HG03175 (cell line): Measurements from ENCODE around the gene OTOP2.
"Not testable (repeated sequence)": the region's sequence is repeated elsewhere in the genome, so short reads cannot be mapped to it uniquely, and the experiment has no call there.

ENCODE experiments used
- ATAC-seq: cut with Tn5 transposase; IDR thresholded peaks from one replicate; pipeline ENCODE4 v1.9.1; 2021; ENCODE audit warnings: mild to moderate bottlenecking, moderate library complexity; ENCODE audit not compliant: unreplicated experiment

OTOP2 gene

DNA sequence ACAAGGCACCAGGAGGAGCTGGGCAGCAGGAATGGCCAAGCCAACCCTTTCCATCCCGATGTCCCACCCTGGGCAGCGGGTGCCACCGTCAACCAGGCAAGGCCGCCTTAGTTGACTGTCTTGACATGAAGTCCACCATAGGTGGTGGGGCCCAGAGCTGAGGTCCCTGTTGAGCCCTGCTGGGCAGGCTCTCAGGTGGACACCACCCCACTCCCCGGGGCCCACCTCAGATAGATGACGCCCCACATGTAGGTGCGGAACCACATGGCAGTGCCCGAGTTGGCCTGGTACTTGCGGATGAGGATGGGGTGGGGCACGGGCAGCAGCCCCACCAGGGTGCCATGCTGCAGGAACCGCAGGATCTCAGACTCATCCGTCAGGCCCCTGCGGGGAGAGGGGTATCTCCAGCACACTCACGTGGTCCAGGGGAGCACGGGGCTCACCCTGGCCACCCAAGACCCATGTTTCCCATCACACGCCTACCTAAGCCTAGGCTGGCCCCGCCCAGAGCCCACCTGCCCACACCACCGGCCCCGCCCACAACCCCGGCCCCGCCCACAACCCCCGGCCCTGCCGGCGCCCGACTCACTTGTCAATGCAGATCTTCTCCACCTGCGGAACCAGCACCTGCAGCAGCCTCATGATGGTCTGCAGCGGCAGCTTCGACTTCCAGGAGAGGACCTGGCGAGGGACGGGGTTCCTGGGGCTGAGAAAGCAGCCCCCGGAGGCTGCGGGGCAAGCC lies 27.8 kb downstream of the OTOP2 start:
- no peak for ATAC-seq

DNA sequence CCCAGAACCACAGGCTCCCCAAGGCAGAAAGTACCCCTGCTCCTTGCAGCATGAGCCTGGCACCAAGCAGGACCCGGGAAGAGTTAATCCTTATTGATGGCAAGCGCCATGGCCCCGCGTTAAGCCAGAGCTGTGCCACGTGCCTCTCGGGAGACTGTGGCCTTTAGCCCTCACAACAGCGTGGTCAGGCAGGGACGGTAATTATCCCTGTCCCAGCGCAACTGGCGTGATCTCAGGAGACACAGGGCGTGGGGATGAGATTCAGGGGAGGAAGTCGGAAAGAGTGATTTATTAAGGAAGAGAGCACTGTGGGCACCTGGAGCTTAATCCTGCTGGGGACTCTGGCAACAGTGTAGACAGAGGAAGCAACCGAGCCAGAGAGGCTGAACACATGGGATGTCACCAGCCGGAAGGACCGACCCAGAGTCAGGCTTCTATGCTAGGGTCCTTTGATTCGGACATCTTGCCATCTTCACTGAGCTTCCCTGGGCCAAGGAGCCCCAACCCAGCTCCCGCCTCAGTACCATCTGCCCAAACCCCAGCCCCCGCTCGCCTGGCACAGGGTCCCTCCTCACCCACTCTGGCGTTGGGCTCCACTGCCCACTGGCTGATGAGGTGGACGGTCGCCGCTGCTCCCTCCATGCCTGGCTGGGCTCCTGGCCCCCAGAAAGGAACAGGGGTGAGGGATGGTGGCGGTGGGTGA lies 28.5 kb downstream of the OTOP2 start:
- no peak for ATAC-seq

DNA sequence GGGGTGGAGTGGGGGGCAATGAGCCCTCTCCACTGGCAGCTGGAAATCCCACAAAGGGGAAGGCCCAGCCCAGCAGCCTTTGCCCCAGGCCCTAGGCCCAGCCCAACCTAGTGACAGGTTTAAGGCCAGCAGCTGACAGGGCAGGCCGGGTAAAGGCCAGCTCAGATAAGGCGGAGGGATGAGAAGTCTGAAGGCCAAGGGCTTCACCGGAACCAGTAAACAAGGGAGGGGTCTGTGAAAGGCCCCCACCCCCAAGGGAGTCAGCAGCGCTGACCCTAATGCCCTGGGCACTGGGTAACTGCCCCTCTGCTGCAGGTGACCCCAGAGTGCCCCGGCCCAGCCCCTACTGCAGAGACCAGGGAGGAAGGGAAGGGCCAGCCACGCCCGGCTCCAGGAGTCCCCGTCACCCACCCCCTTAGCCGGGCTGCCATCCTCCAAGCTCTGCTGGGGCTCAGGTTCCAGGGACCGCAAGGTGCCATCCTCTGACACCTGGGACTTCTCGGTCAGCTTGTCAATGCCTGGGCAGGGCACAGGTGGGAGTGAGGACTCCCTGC lies 29.1 kb downstream of the OTOP2 start:
- ATAC-seq = no peak

DNA sequence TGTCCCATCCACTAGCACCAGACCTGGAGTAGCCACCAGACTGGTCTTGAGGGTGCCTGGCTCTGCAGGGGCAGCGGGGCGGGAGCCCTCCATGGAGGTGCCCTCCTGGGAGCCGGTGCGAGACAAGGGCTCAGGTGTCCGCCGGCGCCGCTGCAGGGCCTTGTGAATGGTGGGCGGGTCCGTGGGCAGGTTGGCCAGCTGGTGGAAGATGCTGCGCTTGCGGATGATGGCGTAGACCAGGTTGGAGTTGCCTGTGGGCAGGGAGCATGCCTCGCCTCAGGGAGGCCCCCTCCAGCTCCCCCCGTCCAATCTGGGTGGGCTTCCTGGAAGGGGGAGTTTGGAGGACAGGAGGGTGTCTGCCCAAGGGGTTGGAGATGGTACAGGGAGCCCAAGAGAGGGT lies 30.0 kb downstream of the OTOP2 start:
- no peak for ATAC-seq

DNA sequence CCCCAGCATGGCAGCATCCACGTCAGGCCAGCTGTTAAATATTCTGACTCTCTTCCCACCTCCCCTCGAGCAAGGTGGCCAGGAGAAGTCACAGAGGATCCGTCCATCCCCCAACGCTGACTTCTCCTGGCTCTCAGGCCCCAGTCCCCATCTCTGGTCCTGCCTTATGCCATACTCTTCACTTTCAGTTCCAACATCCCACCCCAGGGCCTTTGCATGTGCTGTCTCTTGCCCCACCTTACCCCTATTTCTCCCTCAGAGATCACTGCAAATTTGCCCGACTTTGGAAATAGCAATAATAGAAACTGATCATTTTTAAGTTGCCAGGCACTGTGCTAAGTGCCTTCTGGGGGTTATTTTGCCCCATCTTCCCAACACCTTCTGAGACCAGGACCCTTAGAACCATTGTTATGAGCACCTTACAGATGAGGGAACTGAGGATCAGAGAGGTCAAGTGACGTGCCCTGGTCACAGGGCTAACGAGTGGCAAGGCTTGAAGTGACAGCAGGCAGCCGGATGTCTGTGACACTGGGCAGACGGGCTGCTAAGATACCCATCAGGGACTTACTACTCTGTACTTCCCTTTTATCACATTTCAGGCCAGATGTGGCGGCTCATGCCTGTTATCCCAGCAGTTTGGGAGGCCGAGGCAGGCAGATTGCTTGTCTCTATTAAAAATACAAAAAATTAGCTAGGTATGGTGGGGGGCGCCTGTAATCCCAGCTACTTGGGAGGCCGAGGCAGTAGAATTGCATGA lies 30.8 kb downstream of the OTOP2 start:
- ATAC-seq = no peak

DNA sequence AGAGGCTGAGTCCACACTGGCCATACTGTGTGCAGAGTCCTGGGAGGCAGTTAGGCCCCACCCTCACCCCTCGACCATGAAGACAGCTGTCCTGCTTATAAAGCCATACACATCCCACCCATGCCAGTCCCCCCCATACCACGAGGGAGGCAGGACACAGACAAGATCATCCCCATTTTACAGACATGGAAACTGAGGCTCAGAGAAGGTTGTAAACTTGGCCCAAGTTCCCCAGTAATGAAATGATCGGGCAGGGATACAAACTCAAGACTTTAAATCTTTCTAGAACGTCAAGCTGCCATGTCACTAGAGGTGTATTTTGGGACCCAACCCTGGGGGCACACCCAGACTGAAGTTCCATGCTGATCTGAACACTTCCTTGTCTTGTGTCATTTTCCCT lies 32.0 kb downstream of the OTOP2 start:
- no peak for ATAC-seq

DNA sequence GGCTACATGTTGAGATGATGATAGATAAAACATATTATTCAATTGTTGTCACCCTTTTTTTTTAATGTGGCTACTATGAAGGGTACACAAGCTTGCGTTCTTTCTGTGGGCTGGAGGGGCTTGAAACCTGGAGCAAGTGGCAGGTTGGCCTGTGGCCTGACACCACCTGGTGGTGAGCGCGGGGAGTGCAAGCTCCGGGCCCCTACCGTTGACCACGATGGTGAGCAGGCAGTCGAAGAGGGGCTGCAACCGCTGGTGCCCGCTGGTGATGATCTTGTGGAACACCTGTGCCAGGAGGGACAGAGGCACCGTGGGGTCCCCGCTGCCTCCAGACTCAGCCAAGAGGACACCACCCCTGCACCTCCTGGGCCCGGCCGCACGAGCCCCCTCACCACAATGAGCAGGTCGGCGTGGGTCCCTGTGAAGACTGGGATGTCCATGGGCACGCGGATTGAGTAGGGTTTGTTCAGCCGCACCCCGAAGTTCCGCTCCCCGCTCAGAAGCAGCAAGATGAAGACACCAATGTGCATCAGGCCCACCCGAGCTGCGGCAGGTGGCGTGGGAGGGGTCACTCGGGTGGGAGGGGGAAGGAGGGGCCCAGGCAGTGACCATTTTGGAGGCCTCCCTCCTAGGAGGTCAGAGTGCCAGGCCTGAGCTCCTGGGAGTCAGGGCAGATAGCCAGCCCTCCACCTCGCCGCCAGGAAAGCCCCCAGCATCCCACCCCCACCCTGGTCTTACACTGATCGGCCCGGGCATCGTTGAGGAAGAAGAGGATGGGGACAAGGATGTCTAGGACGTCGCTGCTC lies 34.1 kb downstream of the OTOP2 start:
- no peak for ATAC-seq

DNA sequence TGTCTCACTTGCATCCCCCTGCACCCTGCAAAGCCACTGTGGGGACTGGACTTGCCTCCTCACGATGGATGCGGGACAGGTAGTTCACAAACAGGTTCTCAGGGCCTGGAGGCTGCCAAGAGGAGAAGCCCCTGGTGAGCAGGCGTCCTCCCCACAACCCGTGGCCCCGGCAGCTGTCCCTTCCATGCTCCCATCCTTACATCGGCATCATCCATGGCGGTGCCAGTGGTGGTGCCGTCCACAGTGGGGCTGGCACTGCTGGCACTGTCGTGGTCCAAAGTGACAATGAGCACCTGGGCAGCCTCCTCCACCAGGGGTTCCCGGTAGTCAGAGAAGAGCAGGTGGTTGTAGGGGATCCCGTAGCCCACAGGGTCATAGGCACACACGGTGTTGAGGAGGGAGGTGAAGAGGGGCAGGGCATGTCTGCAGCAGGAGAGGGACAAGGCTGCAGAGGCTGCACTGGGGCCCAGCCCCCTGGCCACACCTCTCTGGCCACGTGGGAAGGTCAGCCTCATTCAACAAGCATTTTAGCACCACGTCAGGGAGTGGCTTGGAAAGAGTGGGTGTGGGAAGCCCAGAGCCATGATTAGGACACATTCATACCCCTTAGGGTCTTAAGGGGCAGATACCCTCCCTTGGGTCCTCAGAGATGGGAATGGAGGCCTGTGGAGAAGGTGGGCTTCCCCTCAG lies 35.9 kb downstream of the OTOP2 start:
- ATAC-seq = no peak

DNA sequence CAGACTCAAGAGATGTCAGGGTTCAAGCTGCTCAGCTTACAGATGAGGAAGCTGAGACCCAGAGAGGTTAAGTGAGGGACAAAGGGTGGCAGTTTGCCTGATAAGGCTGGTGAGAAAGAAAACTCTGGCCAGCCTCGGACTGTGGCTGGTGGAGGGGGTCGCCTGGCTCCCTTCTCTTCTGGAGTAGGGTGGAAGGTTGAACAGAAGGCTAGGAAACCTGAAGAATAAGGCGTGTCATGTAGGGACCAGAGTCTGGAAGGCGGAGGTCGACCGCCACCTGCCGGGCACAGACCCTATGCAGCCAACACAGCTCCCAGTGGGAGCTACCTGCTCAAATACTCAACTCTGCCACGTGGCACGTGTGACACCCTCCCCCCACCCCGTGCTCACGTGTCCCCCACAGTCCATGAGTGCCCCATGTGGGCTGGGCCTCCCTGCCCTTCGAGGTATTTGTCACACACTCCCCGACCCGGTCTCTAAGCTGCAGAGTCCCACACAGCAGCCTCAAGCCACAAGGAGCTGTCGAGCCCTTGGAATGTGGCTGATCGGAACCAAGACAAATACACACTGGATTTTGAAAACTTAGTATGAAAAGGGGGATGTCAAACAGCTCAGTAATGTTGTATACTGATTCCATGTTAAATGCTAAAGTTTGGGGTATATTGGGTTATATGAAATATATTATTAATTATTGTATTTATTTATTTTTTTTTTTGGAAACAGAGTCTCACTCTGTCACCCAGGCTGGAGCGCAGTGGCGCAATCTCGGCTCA lies 36.7 kb downstream of the OTOP2 start:
- ATAC-seq = no peak

DNA sequence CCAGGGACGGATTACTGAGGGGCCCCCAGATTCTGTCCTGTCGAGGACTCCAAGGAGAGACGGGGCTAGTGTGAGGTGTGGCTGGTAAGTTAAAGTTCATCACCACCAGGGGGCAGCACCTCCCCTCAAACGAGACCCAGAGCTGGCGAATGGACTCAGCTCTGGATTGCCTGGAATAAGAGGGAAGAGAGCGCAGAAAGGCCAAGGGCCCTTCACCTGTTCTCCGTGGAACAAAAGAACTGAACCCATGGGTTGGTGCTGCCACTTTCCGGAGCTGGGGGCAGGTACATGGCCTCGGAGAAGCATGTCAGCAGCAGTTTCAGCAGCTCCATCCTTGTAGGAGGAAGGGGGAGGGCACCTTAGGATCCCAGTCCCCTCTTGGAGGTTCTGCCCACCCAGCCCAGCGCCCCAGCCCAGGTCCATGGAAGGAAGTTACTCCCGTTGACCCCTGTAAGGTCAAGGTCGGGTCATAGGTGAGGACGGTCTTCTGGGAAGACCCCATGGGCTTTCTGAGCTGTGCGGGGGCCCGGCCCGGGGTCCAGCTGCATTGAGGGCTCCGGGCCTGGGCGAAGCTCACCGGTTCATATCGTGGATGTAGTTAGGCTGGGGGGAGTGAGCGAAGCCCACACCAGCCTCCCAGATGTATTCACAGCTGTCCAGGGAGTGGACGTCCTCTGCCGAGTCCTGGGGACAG lies 37.7 kb downstream of the OTOP2 start:
- ATAC-seq = no peak

DNA sequence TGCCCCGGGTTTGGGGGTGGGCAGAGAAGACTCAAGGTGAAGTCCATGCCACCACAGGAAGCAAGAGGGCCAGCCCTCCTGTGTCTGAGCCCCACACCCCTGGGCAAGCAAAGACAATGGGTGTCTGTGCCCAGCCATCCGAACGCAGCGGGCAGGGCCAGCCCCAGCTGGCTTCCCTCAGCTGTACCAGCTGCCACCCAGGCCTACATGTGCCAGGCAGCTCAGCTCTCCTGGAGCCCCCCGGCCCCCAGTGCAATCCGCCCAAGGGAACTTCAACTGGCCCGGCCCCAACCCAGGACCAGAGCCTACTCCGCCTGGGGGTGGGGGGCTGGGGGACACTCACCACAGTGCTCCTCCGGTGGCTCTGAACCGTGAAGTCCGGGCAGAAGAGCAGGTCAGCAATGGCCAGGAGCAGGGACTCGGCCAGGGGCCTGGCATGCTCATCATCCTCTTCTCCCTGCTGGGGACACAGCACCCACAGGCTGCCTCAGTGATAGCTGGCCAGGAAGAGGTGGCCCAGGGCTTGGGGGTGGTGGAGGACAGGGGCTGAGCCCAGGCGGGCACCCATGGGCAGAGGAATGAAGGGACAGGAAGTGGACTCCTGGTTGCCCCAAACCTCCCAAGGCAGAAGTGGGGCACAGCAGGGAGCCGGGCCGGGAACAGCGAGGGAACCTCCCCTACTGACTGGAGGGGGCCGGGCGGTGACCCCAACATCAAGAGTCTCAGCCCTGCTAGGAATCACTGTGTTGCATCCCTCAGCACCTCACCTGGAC lies 38.7 kb downstream of the OTOP2 start:
- no peak for ATAC-seq

DNA sequence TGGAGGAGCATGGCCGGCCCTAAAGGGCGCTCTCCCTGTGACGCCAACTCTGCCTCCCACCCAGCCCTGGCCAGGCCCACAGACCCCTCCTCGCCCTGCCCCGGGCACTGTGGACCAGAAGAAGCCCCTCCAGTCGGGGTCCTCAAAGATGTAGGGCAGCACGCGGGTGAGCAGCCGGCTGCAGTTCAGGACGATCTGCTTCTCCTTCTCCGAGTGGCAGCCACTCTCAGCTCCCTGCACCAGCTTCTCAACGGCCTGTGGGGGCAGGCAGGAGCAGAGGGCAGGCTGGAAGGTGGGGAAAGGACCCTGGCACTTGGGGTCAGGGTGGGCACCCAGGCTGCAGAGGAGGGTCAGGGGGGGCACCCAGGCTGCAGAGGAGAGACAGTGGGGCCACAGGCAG lies 39.6 kb downstream of the OTOP2 start:
- no peak for ATAC-seq

DNA sequence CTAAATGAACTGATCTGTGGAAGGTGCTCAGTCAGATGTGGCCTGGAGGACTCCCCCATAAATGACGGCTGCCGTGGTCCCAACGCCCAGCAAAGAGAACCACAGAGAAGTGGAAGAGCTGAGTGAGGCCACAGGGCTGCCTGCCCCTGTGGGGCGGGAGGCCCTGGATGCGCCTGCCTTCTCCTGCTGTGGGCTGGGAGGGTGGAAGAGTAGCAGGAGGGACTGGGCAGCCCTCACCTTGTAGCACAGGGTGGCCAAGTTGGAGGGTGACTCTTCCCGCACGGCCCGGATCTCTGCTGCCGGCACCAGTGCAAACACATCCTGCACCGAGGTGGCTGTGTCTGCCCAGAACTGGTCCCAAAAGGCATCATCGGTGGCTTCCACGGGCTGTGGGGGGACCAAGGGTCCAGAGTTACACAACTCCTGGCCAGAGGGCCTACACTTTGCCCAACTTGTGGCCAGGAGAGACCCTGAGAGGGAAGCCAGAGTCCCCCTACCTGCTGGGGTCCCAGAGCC lies 40.2 kb downstream of the OTOP2 start:
- ATAC-seq = no peak

DNA sequence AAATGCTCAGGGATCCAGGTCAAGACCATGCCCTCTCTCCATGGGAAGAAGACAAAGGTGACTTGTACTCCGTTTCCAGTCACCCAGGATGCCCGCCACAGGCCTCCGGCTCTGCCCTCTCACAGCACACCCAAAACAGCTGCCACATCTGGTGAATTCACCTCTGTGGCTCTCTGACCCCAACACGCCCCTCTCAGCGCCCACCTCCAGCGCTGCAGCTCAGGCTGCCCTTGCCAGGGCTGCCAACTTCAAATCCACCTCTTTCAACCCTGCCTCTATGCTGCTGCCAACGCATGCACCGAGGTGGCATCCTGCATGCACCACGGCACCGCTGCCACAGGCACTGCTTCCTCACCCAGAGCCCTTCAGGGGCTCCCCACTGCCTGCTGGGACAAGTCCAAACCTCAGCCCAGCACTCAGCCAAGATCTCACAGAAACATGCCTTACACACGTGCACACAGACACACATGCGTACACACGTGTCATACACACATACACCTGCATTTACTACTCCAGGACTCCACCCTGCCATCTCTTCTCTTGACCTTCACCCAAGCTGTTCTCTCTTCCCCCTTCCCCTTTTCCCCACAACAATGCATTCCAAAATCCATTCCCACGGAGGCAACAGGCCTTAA lies 41.0 kb downstream of the OTOP2 start:
- no peak for ATAC-seq

DNA sequence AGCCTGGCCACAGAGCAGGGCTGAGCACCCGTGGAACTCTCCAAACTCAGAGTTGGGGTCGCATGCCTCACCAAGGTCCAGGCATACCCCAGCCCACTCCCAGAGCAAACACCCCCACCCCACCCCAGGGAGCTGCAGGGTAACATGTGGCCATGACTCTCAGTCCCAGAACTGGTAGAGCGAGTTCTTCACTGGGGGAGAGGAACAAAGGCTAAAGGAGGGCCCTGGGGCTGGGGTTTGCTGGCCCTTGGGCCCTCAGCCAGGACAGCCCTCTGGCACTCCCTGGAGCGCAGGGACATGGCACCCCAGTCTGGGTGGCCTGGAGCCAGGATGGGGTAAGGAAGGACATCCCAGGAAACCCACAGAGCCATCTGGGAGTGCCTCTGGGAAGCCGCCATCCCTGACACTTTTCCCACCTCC lies 44.3 kb downstream of the OTOP2 start:
- ATAC-seq = no peak

DNA sequence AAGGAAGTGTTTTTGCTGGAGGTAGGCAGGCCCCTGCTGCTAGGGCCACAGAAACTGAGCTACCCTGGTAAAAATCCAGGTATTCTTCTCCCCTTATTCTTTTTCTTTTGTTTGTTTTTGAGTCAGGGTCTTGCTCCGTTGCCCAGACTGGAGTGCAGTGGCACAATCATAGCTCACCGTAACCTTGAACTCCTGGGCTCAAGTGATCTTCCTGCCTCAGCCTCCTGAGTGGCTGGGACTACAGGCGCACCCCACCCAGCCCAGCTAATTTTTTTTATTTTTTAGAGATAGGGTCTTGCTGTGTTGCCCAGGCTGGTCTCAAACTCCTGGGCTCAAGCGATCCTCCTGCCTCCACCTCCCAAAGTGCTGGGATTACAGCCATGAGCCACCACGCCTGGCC lies 45.4 kb downstream of the OTOP2 start:
- not testable (repeated sequence) for ATAC-seq

DNA sequence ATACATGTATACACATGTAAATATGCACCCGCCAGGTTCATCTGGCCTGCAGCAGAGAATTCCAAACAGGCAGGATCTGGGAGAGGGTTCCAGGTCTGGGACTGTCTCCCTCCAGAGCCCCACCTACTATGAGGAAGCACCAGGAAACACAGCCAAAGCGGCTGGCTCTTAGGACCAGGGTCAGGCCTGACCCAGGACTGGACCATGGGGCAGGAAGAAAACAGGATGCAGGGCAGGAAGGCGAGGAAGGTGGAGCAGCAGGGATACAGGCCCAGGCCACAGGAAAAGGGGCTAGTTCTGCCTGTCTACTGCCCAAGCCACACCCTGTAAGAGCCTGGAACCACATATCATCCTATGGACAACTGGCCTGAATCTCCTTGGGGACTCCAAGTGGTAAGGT lies 46.3 kb downstream of the OTOP2 start:
- no peak for ATAC-seq
